Measurements from ENCODE around the gene CASKIN2.
A peak's percentile ranks its signal among the peaks of the same experiment; 100 is the strongest.

CASKIN2 gene

GRCh38 chr17:75504347-75505151 is 10.8 kb downstream of the CASKIN2 start:
- peak; percentile 4 for DNase-seq

DNA sequence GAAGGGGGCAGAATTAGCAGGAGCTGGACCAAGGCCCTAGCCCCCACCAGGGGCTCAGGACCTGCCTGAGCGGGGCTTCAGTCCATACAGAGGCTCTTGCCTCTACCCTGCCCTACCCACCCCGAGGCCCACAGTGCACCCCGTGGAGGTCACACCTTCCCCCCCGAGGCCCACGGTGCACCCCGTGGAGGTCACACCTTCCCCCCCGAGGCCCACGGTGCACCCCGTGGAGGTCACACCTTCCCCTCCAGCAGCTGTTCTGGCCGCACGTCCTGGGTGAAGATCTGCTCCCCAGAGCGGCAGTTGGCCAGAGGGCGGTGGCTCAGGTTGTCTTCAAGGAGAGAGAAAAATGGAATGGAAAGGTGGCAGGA is 11.4 kb downstream of the CASKIN2 start:
- no peak for DNase-seq

- no peak for DNase-seq
These were observed 11.9 kb downstream of the CASKIN2 start for GRCh38 chr17:75503337-75503950.

GRCh38 chr17:75502721-75503329 is 12.5 kb downstream of the CASKIN2 start:
- no peak for DNase-seq

DNA sequence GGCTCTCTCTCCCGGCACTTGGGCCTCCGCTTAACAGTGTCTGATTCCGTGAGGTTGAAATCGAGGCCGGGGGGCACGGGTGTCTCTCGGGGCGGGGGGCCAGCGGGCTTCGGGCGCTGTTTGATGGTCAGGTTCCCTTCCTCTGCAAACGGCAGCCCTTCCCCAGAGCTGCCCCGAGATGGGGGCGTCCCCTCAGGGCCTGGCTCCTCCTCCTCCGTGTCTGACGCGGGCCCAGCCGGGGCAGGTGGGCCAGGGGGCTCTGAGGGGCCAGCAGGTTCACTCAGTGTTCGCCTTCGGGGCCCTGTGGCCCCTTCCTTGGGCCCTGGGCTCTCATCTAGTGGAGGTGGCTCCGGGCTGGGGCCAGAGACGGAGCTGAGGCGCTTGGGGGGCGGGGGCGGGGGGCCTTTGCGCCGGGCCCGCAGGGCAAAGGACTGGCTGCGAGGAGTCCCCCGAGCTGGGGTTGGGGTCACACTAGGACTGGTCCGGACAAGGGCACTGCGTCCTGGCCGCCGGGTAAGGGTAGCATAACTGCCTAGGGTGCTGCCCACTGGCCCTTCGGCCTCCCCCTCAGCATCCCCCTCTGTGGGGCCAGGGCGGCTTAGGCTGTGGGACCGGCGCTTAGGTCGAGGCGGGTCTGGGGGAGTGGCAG is 13.1 kb downstream of the CASKIN2 start:
- DNase-seq: no peak

GRCh38 chr17:75501378-75502071 is 13.8 kb downstream of the CASKIN2 start:
- no peak for DNase-seq

DNA sequence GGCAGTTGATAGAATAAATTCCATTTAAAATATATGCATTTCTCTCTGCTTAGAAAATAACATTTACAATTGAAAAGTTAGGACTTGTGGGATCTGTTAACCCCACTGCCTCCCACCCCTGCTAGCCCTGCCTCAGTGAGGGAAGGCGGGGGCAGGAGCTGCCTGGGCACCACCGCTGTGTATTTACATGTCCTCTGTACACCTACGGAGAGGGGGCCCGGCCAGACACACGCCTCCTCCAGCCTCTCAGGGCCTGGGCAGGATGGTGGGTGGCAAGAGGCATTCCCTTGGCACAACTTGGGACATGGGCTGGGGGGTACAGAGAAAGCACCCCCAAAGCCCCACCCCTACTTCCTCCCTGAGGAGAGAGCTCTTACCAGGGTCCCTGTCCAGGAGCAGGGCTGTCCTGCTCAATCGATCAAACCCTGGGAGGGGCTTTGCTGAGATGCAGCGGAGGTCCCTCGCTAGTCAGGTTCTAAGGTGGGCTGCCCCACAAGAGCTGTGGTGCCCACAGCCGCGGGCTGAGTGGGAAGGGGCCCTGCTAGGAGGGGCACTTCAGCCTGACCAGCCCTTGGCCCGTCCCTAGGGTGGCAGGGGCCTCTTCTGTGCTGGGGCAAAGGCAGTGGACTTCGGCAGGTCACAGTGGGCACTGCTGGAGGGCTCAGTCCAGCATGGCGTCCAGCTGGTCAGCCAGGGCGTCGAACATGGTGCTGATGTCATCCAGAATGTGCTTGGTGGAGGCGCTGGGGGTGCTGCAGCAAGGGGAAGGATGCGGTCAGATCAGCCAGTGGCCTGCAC is 14.7 kb downstream of the CASKIN2 start:
- DNase-seq: no peak

GRCh38 chr17:75499313-75500022 is 15.9 kb downstream of the CASKIN2 start:
- no peak for DNase-seq

DNA sequence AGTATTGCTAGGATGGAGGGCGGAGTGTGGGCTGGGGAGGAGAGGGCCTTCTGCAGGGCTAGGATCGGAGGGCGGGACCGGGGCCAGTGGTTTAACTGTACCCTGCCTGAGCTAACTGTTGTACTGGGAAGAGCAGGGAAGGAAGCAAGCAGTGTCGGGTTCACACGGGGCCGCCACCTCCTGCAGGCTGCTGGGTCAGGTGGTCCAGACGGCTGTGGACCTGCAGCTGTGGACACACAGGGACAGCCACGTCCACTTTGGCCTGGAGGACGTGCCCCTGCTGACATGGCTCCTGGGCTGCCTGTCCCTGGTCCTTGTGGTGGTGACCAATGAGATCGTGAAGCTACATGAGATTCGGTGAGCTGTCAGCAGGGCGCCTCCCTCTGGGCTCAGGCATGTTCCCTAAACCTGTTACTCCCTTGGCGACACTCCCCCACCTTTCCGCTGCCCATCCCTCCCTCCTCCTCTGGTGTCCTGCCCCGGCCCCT is 16.6 kb downstream of the CASKIN2 start:
- DNase-seq: no peak

DNA sequence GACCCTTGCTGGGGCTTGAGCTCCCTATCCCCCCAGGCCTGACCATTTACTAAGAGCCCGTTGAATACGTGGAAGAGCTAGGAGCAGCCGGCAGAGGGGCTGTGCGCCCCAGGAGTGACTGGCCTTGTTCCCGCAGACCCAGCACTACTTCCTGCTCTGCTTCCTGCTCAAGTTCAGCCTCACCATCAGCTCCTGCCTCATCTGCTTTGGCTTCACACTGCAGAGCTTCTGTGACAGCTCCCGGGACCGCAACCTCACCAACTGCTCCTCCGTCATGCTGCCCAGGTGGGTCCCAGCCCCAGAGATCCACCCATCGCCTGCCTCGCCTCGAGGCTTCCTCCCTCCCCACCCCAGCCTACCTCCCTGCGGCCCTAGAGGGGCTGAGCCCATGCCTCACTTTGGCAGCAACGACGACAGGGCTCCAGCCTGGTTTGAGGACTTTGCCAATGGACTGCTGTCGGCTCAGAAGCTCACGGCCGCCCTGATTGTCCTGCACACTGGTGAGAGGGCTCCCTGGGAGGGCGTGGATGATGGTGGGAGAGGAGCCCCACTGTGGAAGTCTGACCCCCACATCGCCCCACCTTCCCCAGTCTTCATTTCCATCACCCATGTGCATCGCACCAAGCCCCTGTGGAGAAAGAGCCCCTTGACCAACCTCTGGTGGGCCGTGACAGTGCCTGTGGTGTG is 17.2 kb downstream of the CASKIN2 start:
- DNase-seq: no peak

- DNase-seq: no peak
These were observed 19.3 kb downstream of the CASKIN2 start for GRCh38 chr17:75496005-75496404.

DNA sequence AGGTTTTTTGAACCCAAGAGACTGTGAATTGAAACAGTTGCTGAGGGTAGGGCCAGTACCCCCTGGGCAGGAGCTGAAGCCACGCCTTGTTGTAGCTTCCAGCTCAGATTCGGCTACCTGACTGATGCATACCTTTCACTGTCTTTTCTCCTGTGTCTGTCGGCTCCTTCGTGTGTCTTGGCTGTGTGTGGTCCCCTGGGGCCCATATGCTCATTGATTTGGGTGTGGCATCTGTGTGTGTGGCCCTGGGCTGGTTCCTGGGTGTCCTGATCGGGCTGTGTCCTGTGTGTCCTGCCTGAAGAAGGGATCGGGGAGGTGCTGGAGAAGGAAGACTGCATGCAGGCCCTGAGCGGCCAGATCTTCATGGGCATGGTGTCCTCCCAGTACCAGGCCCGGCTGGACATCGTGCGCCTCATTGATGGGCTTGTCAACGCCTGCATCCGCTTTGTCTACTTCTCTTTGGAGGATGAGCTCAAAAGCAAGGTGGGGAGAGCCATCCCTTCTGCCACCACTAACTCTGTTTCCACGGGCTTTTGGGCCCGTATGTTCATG is 20.9 kb downstream of the CASKIN2 start:
- no peak for DNase-seq

- no peak for DNase-seq
These were observed 21.7 kb downstream of the CASKIN2 start for GRCh38 chr17:75493476-75494129.

- DNase-seq: no peak
These were observed 22.7 kb downstream of the CASKIN2 start for GRCh38 chr17:75492555-75493168.

- DNase-seq: no peak
These were observed 23.7 kb downstream of the CASKIN2 start for GRCh38 chr17:75491680-75492079.

- no peak for DNase-seq
These were observed 24.2 kb downstream of the CASKIN2 start for GRCh38 chr17:75490953-75491649.

DNA sequence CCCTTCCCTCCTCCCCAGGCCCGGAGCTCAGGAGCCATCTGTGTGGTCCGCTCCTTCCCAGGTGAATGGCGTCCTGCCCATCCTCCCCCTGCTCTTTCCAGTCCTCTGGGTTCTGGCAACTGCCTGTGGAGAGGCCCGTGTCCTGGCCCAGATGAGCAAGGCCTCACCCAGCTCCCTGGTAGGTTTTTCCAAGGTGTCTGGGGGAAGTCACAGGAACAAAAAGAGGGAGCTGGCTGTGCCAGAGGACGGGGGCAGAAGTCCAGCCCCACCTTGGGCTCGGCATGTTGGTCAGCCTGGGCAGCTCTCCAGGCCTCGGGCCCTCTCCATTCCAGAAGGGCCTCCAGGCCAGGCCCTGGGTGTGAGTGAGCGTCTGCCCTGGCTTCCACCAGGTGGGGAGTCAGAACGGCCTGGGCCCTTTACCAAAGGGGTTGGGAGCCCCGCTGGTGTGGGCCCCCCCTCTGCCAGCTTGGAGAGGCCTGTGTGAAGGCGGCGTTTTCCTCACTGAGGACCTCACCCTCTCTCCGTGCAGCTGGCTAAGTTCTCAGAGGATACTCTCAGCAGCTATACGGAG is 25.1 kb downstream of the CASKIN2 start:
- no peak for DNase-seq

DNA sequence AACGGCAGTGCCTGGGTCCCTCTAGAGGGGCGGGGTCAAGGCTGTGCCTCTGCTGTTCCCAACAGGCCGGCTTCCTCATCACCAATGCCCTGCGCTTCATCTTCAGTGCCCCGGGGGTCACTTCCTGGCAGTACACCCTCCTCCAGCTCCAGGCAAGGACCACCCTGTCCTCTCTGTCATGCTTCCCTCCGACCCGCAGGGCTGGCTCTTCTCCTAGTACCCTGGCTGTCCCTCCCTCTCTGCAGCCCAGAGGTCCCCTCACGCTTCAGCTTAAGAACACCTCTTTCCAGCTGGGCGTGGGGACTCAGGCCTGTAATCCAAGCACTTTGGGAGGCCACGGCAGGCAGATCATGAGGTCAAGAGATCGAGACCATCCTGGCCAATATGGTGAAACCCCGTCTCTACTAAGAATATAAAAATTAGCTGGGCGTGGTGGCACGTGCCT is 25.8 kb downstream of the CASKIN2 start:
- no peak for DNase-seq

All from NCI-H774 (cell line).